Right lobe of liver (tissue), 4 donors: ENCODE data around the gene FAM83C.

Source experiments
- CTCF ChIP-seq, 4 donors: fragments of 200-600 bp in 3 of 4; fragments of 450-650 bp in 1 of 4; IDR thresholded peaks; one replicate each; pipeline versions ENCODE4 v1.5.1 to v1.8.0; 2016 to 2022; ENCODE audit warnings: antibody characterized with exemption in 4 of 4, mild to moderate bottlenecking in 2 of 4
- POLR2A ChIP-seq: fragments of 450-650 bp; IDR thresholded peaks from one replicate; pipeline ENCODE4 v1.6.1; 2017; ENCODE audit warnings: antibody characterized with exemption, mild to moderate bottlenecking
- donor health status: DM: no; HTN: no; CAD: no.
- donor health status: DM: no; HTN: no; CAD: no.
- donor health status: DM: no; HTN: yes; CAD: no.

- no peak for TF ChIP-seq POLR2A
- TF ChIP-seq CTCF (IDR thresholded peaks at IDR 0.05), result no peak
These were observed 36.0 kb upstream of the FAM83C start for GRCh38 chr20:35328095-35328685.
